GM10248 (cell line): ENCODE results near the gene UBR3.

Experiments
- CTCF ChIA-PET: fragments of 300-600 bp; sonication (Branson Sonifier 250); formaldehyde crosslinking; extraction: SDS; loops from one replicate; lab custom pipeline; 2021; ENCODE audit warnings: antibody characterized with exemption; lab: Yijun Ruan, JAX
- POLR2A ChIA-PET: fragments of 350-650 bp; sonication (Branson Sonifier 250); formaldehyde crosslinking; extraction: SDS; loops from one replicate; lab custom pipeline; 2020; ENCODE audit warnings: antibody characterized with exemption; lab: Yijun Ruan, JAX
- DNase-seq: peaks from one replicate; pipeline ENCODE4 v3.0.0; 2012; ENCODE audit errors: extremely low spot score
- TF ChIP-seq, protein P1 (sequence below): IDR thresholded peaks from 2 replicates; pipeline ENCODE4 v1.5.1; 2012; ENCODE audit warnings: mild to moderate bottlenecking, low read depth; ENCODE audit errors: extremely low read depth, missing control alignments, control extremely low read depth

The UBR3 gene

DNA sequence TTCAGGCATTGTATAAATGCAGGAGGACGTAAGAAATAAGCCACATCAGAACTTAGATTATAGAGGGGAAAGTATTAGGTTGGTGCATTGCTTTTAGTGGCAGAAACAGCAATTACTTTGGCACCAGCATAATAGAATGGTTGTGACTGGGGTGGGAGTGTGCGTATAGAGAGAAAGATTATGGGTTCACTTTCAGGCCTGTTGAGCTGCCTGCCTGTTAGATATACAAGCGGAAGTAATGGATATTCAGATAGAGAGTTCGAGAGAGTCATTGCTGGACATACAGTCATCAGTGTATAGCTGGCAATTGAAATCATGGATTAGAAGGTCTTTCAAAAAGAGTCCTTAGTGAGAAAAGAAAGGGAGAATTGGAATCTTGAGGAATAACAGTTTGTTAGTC, 211.5 kb downstream of the UBR3 start:
- POLR2A ChIA-PET: no interaction called here
- CTCF ChIA-PET: interaction anchor here (0.8 to 0.9 kb wide), 2 partner anchors 17 to 460 kb away, joined by 3 to 4 read pairs; no protein-coding TSS in a partner anchor

DNA sequence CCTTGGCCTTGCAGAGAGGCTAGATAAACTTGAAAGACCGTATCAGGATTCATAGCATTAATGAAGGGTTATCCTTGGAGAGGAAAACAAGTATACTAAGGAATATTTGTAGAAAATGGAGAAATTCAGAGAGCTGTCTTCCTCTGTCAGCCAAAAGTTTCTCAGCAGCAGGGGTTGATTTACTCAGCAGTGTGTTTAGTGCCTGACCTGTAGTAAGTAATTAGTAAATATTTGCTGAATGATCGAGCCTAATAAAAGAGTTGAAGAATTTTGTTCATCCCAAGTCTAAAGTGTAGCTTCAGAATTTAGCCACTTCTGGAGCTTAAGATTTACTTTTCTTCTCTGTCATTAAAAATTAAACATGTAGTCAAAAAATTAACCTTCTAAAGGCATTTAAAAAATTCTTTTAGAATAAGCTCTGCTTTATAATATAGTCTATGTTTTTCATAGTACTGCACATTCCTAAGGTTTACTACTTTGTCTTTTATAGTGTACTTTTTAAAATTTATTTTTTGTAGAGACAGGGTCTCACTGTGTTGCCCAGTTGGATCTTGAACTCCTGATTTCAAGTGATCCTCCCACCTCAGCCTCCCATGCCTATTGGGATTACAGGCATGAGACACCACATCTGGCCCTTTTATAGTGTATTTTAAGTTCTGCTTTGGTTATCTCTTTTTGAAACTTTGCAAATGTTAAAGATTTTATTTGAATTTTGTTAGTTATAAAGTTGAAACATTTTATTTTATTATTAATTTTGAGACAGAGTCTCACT, 212.3 kb downstream of the UBR3 start:
- no peak for DNase-seq
- CTCF ChIA-PET: no interaction called here
- POLR2A ChIA-PET: no interaction called here
- TF ChIP-seq, protein P1, sequence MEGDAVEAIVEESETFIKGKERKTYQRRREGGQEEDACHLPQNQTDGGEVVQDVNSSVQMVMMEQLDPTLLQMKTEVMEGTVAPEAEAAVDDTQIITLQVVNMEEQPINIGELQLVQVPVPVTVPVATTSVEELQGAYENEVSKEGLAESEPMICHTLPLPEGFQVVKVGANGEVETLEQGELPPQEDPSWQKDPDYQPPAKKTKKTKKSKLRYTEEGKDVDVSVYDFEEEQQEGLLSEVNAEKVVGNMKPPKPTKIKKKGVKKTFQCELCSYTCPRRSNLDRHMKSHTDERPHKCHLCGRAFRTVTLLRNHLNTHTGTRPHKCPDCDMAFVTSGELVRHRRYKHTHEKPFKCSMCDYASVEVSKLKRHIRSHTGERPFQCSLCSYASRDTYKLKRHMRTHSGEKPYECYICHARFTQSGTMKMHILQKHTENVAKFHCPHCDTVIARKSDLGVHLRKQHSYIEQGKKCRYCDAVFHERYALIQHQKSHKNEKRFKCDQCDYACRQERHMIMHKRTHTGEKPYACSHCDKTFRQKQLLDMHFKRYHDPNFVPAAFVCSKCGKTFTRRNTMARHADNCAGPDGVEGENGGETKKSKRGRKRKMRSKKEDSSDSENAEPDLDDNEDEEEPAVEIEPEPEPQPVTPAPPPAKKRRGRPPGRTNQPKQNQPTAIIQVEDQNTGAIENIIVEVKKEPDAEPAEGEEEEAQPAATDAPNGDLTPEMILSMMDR: no peak

More for the DNA sequence above, 211.5 kb downstream of the UBR3 start:
- DNase-seq: no peak
- TF ChIP-seq, protein P1: no peak

DNA sequence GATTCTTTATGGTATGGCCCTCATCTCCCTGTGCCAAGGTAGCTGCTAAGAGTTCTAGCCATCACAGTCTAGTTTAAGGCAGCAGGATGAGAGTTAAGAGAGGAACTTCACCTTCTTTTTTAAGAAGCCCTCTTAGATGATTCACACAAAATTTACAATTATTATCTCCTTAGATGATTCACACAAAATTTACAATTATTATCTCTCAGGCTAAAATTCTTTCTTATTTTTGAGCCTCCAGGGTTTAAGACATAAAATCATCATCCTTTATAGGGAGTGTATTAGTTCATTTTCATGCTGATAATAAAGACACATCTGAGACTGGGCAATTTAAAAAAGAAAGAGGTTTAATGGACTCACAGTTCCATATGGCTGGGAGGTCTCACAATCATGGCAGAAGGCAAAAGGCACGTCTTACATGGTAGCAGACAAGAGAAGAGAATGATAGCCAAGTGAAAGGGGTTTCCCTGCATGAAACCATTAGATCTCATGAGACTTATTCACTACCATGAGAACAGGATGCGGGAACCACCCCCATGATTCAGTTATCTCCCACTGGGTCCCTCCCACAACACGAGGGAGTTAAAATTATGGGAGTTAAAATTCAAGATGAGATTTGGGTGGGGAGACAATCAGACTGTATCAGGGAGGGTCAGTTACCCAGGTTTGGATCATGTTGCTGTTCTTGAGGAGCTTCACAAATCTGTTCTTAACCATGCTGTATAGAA, 217.7 kb downstream of the UBR3 start:
- POLR2A ChIA-PET: no interaction called here
- CTCF ChIA-PET: interaction anchor here (0.7 kb wide), 1 partner anchor 22 kb away, joined by 3 read pairs; no protein-coding TSS in a partner anchor
- TF ChIP-seq, protein P1: no peak
- no peak for DNase-seq

DNA sequence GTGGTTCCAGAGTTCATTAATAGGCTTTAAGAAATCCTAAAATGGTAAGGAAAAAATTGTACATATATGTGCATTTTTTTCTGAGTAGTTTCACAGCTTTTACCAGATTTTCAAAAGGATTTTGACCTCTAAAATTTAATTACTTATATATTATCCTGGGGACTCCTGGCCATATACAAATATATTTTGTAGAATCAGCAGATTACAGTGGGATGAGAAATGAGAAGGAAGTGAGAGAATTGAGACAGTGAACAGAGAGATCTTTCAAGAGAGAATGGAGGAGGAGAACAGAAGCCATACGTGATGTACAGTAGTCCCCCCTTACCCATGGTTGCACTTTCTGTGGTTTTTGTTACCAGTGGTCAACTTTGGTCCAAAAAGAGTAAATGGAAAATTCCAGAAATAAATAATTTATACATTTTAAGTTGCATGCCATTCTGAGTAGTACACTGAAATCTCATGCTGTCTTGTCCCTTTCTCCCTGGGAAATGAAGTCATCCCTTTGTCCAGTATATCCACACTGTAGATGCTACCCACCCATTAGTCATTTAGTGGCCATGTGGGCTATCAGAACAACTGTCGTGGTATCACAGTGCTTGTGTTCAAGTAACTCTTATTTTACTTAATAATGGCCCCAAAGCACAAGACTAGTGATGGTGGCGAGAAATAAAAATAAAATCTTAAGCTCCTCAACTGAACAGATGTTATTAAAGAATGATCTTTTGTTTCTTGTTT, 220.2 kb downstream of the UBR3 start:
- DNase-seq: no peak
- TF ChIP-seq, protein P1: no peak
- ChIA-PET POLR2A (no interaction called here), CTCF (no interaction called here)

DNA sequence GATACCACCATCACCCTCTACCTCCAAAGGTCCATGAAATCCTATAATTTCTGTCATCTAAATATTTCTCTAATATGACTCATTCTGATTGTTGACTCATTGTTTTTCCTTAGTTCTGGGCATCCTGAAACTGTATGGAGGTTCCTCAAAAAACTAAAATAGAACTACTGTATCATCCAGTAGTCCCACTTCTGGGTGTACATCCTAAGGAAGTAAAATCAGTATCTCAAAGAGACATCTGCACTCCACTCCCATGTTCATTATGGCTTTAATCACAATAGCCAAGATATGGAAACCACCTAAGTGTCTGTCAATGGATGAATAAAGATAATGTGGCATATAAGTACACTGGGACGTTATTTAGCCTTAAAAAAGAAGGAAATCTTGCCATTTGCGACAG, 224.9 kb downstream of the UBR3 start:
- CTCF ChIA-PET: interaction anchor here (0.8 to 2.2 kb wide), 3 partner anchors 9 to 95 kb away, joined by 3 to 7 read pairs (median 3); no protein-coding TSS in a partner anchor
- POLR2A ChIA-PET: no interaction called here
- TF ChIP-seq, protein P1: no peak
- no peak for DNase-seq

DNA sequence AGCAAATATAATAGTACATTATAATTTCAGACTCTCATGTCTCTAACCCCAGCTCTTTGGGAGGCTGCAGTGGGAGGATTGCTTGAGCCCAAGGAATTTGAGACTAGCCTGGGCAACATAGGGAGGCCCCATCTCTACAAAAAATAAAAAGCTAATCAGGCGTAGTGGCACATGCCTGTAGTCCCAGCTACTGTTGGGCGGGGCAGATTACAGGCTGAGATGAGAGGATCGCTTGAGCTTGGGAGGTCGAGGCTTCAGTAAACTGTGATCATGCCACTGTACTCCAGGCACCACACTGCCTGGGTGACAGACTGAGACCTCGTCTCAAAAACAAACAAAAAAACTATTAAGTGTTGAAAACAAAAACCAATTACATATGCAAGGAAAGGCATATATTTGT, 227.7 kb downstream of the UBR3 start:
- CTCF ChIA-PET: interaction anchor here (1.0 kb wide), 1 partner anchor 9 kb away, joined by 3 read pairs; no protein-coding TSS in a partner anchor
- DNase-seq: no peak
- POLR2A ChIA-PET: no interaction called here
- TF ChIP-seq, protein P1: no peak
